Fibroblast of villous mesenchyme (primary cell): Measurements from ENCODE around the gene LRRC61. TPM values are rescaled to one million over a fixed set of nuclear protein-coding genes. Genes with fewer than 3 reads are reported as not detected.
A peak's percentile ranks its signal among the peaks of the same experiment; 100 is the strongest.

Experiments used
- DNase-seq: peaks from one replicate; pipeline ENCODE4 v3.0.0-alpha.2; 2010; ENCODE audit warnings: low read depth
- H3K4me3 ChIP-seq: 2 replicates; pipeline ENCODE4 v1.5.1; 2011; ENCODE audit warnings: low read depth, mild to moderate bottlenecking, low read length
- CTCF ChIP-seq: IDR thresholded peaks from 2 replicates; pipeline ENCODE4 v1.5.1; 2012; ENCODE audit warnings: low read depth, mild to moderate bottlenecking, low read length; ENCODE audit not compliant: insufficient read depth
- total RNA-seq: library from RNA; depleted of rRNA; stranded (reverse); fragments of >200 nt; gene quantifications from 2 replicates; pipeline ENCODE4 v1.2.3, GENCODE V29; 2012

The LRRC61 gene
- total RNA-seq, 1 donor, result 13.0 TPM

GRCh38 chr7:150343225-150343624, 20.1 kb downstream of the LRRC61 start:
- no peak overlapping the region for H3K4me3 ChIP-seq
- no peak for TF ChIP-seq CTCF
- no peak for DNase-seq

GRCh38 chr7:150344299-150344698, 21.1 kb downstream of the LRRC61 start:
- no peak overlapping the region for H3K4me3 ChIP-seq
- TF ChIP-seq CTCF, result no peak
- DNase-seq, result no peak

DNA sequence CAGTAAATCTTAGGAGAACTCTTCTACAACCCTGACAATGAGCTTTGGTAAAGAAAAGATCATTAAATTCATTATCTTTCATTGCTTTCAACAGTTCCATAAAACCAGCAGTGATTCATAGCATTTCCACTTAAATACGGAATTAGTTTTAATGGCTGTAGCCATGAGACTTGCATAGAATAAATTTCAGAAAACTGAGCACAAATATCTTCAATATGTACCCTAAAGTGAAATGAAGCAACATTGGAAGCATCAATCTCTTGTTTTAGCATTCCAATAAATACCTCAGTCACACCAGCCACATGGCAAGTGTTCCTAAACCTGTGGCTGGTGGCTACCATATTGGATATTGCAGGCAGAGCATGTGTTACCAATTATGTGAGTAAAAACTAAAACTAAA, 21.9 kb downstream of the LRRC61 start:
- DNase-seq, result no peak
- no peak overlapping the region for H3K4me3 ChIP-seq
- no peak for TF ChIP-seq CTCF

- no peak for TF ChIP-seq CTCF
- no peak overlapping the region for H3K4me3 ChIP-seq
- DNase-seq, result no peak
Measured at GRCh38 chr7:150346922-150347321, 23.8 kb downstream of the LRRC61 start.

DNA sequence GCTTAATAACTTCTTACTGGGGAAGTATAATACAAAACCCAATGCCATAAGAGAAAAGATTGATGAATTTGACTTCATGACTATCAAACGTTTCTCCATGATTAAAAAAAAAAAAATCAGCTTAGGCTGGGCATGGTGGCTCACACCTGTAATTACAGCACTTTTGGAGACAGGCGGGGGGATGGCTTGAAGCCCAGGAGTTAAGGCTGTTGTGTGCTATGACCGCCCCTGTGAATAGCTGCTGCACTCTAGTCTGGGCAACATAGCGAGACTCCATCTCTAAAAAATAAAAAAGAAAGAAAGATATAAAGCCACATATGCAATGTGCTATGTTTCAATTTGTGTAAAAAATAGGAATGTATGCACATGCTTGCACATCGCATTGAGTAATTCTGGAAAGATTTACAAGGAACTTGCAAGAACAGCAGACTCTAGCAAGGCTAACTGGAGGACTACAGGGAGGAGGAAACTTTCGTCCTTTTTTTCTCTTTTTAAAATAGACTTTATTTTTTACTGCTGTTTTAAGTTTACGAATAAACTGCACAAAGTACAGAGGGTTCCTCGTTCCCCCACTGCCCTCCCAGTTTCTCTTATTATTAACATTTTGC, 28.5 kb downstream of the LRRC61 start:
- H3K4me3 ChIP-seq, result no peak overlapping the region
- no peak for TF ChIP-seq CTCF
- peak; percentile 41 for DNase-seq

DNA sequence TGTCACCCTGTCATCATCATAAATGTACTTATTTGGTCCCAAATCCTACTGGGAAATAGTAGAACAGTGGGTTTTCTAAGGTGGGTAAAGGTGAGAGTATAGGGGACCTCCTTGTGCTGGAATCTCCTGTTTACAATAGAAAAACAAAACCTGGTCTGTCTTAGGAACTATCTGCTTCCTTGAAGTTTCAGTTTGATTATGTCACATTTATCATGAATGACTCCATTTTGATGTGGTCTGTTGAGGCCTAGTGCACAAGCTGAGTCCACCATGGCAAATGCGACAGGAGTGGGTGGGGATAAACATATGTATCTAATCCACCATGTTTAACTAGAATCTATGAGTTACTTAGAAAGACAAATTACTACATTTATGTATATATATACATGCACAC, 32.5 kb downstream of the LRRC61 start:
- DNase-seq, result no peak
- no peak for TF ChIP-seq CTCF
- no peak overlapping the region for H3K4me3 ChIP-seq

GRCh38 chr7:150356265-150356897, 33.2 kb downstream of the LRRC61 start:
- H3K4me3 ChIP-seq, result no peak overlapping the region
- DNase-seq, result peak; percentile 55
- TF ChIP-seq CTCF, result peak; percentile 67
